PFSK-1 (cell line): Measurements from ENCODE around the gene PAPLN.

Experiments
- POLR2AphosphoS5 ChIP-seq: IDR thresholded peaks from 2 replicates; pipeline ENCODE4 v1.6.1; 2012; ENCODE audit warnings: low read depth, mild to moderate bottlenecking, control low read depth, low read length, moderate library complexity
- REST ChIP-seq, 2 experiments: IDR thresholded peaks; 2 replicates each; pipeline versions ENCODE4 v1.6.1 to v1.8.0; 2011 to 2012; ENCODE audit warnings: low read depth in 2 of 2, low read length in 2 of 2, control low read depth in 1 of 2, inconsistent platforms in 1 of 2, mild to moderate bottlenecking in 1 of 2, moderate library complexity in 1 of 2; ENCODE audit not compliant: insufficient read depth in 1 of 2
- TAF1 ChIP-seq: IDR thresholded peaks from 2 replicates; pipeline ENCODE4 v1.6.1; 2012; ENCODE audit warnings: low read length, control low read depth, borderline replicate concordance; ENCODE audit not compliant: insufficient read depth

- TF ChIP-seq REST (IDR thresholded peaks at IDR 0.05; ENCODE audit: insufficient read depth in 1 of 2, low read depth in 2 of 2, low read length in 2 of 2) (no peak), POLR2AphosphoS5 (no peak), TAF1 (no peak)
Observed at GRCh38 chr14:73243748-73244147, 6.4 kb downstream of the PAPLN start.
